H1 (cell line): ENCODE measurements around the gene SPATA31C2. TPM values are rescaled to one million over a fixed set of nuclear protein-coding genes. Genes with fewer than 3 reads are reported as not detected.

Experiments used
- CTCF ChIA-PET: fragments of 300-600 bp; sonication (Branson Sonifier 250); formaldehyde crosslinking; loops from one replicate; lab custom pipeline; 2021; ENCODE audit not compliant: partially characterized antibody; lab: Charles Lee
- POLR2A ChIA-PET: fragments of 300-600 bp; sonication (Branson Sonifier 250); formaldehyde crosslinking; loops from one replicate; lab custom pipeline; 2021; ENCODE audit warnings: inconsistent platforms; ENCODE audit not compliant: partially characterized antibody; lab: Charles Lee
- DNase-seq, 2 experiments: peaks; one replicate each; pipeline versions ENCODE4 v3.0.0 to v3.0.0-alpha.2; 2010 to 2022; ENCODE audit warnings: low spot score in 2 of 2, low read depth in 1 of 2, mixed read lengths in 1 of 2
- FAIRE-seq: peaks from 2 replicates; lab custom pipeline; 2011; peaks lifted over from hg19 to GRCh38; lab: Jason Lieb, UNC
- H2AFZ ChIP-seq: 2 replicates; pipeline ENCODE4 v1.8.1; 2012; ENCODE audit warnings: low read length, inconsistent platforms
- H2AK5ac ChIP-seq: 2 replicates; pipeline ENCODE4 v1.6.1; 2013; ENCODE audit warnings: low read depth, low read length
- H2BK120ac ChIP-seq: replicated peaks from 2 replicates; pipeline ENCODE3; 2013; ENCODE audit warnings: low read depth, low read length, inconsistent platforms
- H2BK12ac ChIP-seq: 2 replicates; pipeline ENCODE4 v1.6.1; 2013; ENCODE audit warnings: low read depth, low read length
- H2BK15ac ChIP-seq: 2 replicates; pipeline ENCODE4 v1.6.1; 2013; ENCODE audit warnings: low read length
- H2BK20ac ChIP-seq: 2 replicates; pipeline ENCODE4 v1.6.1; 2013; ENCODE audit warnings: low read length
- H2BK5ac ChIP-seq: 2 replicates; pipeline ENCODE4 v1.6.1; 2013; ENCODE audit warnings: low read depth, low read length
- H3K14ac ChIP-seq: 2 replicates; pipeline ENCODE4 v1.6.1; 2013; ENCODE audit warnings: inconsistent platforms; ENCODE audit not compliant: insufficient read length
- H3K18ac ChIP-seq: 2 replicates; pipeline ENCODE4 v1.6.1; 2013; ENCODE audit warnings: low read length; ENCODE audit errors: extremely low read depth
- H3K23ac ChIP-seq: 2 replicates; pipeline ENCODE4 v1.6.1; 2013; ENCODE audit warnings: inconsistent platforms; ENCODE audit not compliant: insufficient read length
- H3K23me2 ChIP-seq: 2 replicates; pipeline ENCODE4 v1.6.1; 2013; ENCODE audit warnings: low read depth, low read length
- H3K27ac ChIP-seq: 2 replicates; pipeline ENCODE4 v1.6.1; 2011; ENCODE audit warnings: low read depth, low read length, inconsistent platforms
- H3K27me3 ChIP-seq, 4 experiments: replicated peaks in 1 of 4; 1 replicate in 1 of 4; 2 replicates in 3 of 4; pipeline versions ENCODE4 v1.6.1 to v1.8.1; 2011 to 2013; ENCODE audit warnings: low read length in 3 of 4, mild to moderate bottlenecking in 3 of 4, inconsistent platforms in 2 of 4, mixed read lengths in 2 of 4, moderate library complexity in 1 of 4; ENCODE audit not compliant: control insufficient read depth in 3 of 4, insufficient read depth in 3 of 4; ENCODE audit errors: extremely low read depth in 1 of 4
- H3K36me3 ChIP-seq, 4 experiments: 2 replicates each; pipeline versions ENCODE4 v1.6.1 to v1.8.1; 2011 to 2013; ENCODE audit warnings: mild to moderate bottlenecking in 4 of 4, low read length in 3 of 4, moderate library complexity in 2 of 4, control low read depth in 1 of 4, inconsistent platforms in 1 of 4; ENCODE audit not compliant: insufficient read depth in 4 of 4, control insufficient read depth in 2 of 4
- H3K4ac ChIP-seq: replicated peaks from 2 replicates; pipeline ENCODE3; 2013; ENCODE audit warnings: low read length, low read depth, mixed read lengths, inconsistent platforms; ENCODE audit not compliant: insufficient read length
- H3K4me1 ChIP-seq, 4 experiments: replicated peaks in 1 of 4; 1 replicate in 1 of 4; 2 replicates in 3 of 4; pipeline versions ENCODE4 v1.6.1 to v1.8.1; 2011 to 2013; ENCODE audit warnings: low read length in 3 of 4, inconsistent platforms in 2 of 4, mixed read lengths in 1 of 4; ENCODE audit not compliant: insufficient read depth in 4 of 4, control insufficient read depth in 3 of 4
- H3K4me2 ChIP-seq, 2 experiments: 2 replicates each; pipeline versions ENCODE4 v1.6.1 to v1.8.1; 2011 to 2013; ENCODE audit warnings: low read depth in 2 of 2, low read length in 2 of 2, control low read depth in 1 of 2, inconsistent platforms in 1 of 2, mild to moderate bottlenecking in 1 of 2; ENCODE audit not compliant: insufficient read depth in 1 of 2
- H3K4me3 ChIP-seq, 4 experiments: fragments of 200-600, 300-600 bp in 1 of 4; sonication (generic), shearing (Covaris generic), sonication (Bioruptor Twin) in 1 of 4; 2 replicates each; pipeline versions ENCODE4 v1.5.1 to v1.8.1; 2011 to 2016; ENCODE audit warnings: low read length in 4 of 4, low read depth in 3 of 4, control low read depth in 2 of 4, inconsistent platforms in 2 of 4, mild to moderate bottlenecking in 2 of 4, mixed read lengths in 1 of 4, moderate library complexity in 1 of 4; ENCODE audit not compliant: insufficient read depth in 2 of 4; ENCODE audit errors: extremely low read depth in 1 of 4
- H3K56ac ChIP-seq: replicated peaks from 2 replicates; pipeline ENCODE3; 2013; ENCODE audit warnings: low read depth, mild to moderate bottlenecking, mixed read lengths, low read length, inconsistent platforms; ENCODE audit not compliant: insufficient read length
- H3K79me1 ChIP-seq: 2 replicates; pipeline ENCODE4 v1.6.1; 2013; ENCODE audit warnings: low read depth, low read length, control low read depth
- H3K79me2 ChIP-seq, 2 experiments: 2 replicates each; pipeline versions ENCODE4 v1.6.1 to v1.8.1; 2012 to 2013; ENCODE audit warnings: low read length in 2 of 2, mild to moderate bottlenecking in 2 of 2, inconsistent platforms in 1 of 2; ENCODE audit not compliant: insufficient read depth in 2 of 2, control insufficient read depth in 1 of 2
- H3K9ac ChIP-seq, 4 experiments: replicated peaks in 1 of 4; 1 replicate in 1 of 4; 2 replicates in 3 of 4; pipeline versions ENCODE4 v1.6.1 to v1.8.1; 2011 to 2013; ENCODE audit warnings: low read depth in 3 of 4, low read length in 3 of 4, control low read depth in 2 of 4, mild to moderate bottlenecking in 2 of 4, moderate library complexity in 2 of 4, inconsistent platforms in 1 of 4; ENCODE audit errors: extremely low read depth in 1 of 4
- H3K9me3 ChIP-seq, 2 experiments: 2 replicates each; pipeline versions ENCODE4 v1.6.1 to v1.8.1; 2012 to 2013; ENCODE audit warnings: mild to moderate bottlenecking in 2 of 2, moderate library complexity in 2 of 2, control low read depth in 1 of 2, inconsistent platforms in 1 of 2, low read depth in 1 of 2, low read length in 1 of 2, mixed read lengths in 1 of 2; ENCODE audit not compliant: insufficient read depth in 2 of 2
- H4K20me1 ChIP-seq, 2 experiments: replicated peaks in 1 of 2; 2 replicates each; pipeline versions ENCODE3 to v1.8.1; 2011 to 2013; ENCODE audit warnings: inconsistent platforms in 2 of 2, low read length in 2 of 2, mild to moderate bottlenecking in 1 of 2; ENCODE audit not compliant: insufficient read depth in 2 of 2, control insufficient read depth in 1 of 2
- H4K5ac ChIP-seq: 2 replicates; pipeline ENCODE4 v1.6.1; 2013; ENCODE audit warnings: low read length, low read depth, mixed read lengths, inconsistent platforms; ENCODE audit not compliant: insufficient read length
- H4K8ac ChIP-seq: 2 replicates; pipeline ENCODE4 v1.8.0; 2013; ENCODE audit warnings: mild to moderate bottlenecking, moderate library complexity, low read length, inconsistent platforms; ENCODE audit not compliant: insufficient read depth; ENCODE audit errors: extremely low read depth
- H4K91ac ChIP-seq: replicated peaks from 2 replicates; pipeline ENCODE3; 2013; ENCODE audit warnings: low read length, mixed read lengths, inconsistent platforms; ENCODE audit not compliant: insufficient read length
- CTCF ChIP-seq, 3 experiments: IDR thresholded peaks; 1 replicate in 2 of 3; 2 replicates in 1 of 3; pipeline versions ENCODE4 v1.5.1 to v1.6.1; 2011; ENCODE audit warnings: low read length in 3 of 3, mild to moderate bottlenecking in 3 of 3, inconsistent platforms in 2 of 3, low read depth in 1 of 3, moderate library complexity in 1 of 3; ENCODE audit not compliant: insufficient read depth in 1 of 3; ENCODE audit errors: control extremely low read depth in 1 of 3
- E2F6 ChIP-seq: IDR thresholded peaks from 2 replicates; pipeline ENCODE4 v1.6.1; 2012; ENCODE audit warnings: inconsistent platforms
- GABPA ChIP-seq: IDR thresholded peaks from 2 replicates; pipeline ENCODE4 v1.6.1; 2011; ENCODE audit warnings: mild to moderate bottlenecking, low read length, moderate library complexity, borderline replicate concordance; ENCODE audit not compliant: insufficient read depth
- GTF2F1 ChIP-seq: IDR thresholded peaks from 2 replicates; pipeline ENCODE4 v1.6.1; 2012; ENCODE audit warnings: low read depth, low read length, improper control_type of control experiment, borderline replicate concordance
- RAD21 ChIP-seq, 2 experiments: IDR thresholded peaks in 1 of 2; conservative IDR thresholded peaks in 1 of 2; 2 replicates each; pipeline ENCODE4 v1.6.1; 2011; ENCODE audit warnings: low read depth in 2 of 2, low read length in 2 of 2, improper control_type of control experiment in 1 of 2, inconsistent platforms in 1 of 2, mild to moderate bottlenecking in 1 of 2, moderate library complexity in 1 of 2
- RFX5 ChIP-seq: IDR thresholded peaks from 2 replicates; pipeline ENCODE4 v1.6.1; 2011; ENCODE audit warnings: low read depth, low read length, improper control_type of control experiment, borderline replicate concordance
- TBP ChIP-seq: IDR thresholded peaks from 2 replicates; pipeline ENCODE4 v1.6.1; 2011; ENCODE audit warnings: low read depth, low read length, improper control_type of control experiment
- USF2 ChIP-seq: IDR thresholded peaks from 2 replicates; pipeline ENCODE4 v1.6.1; 2011; ENCODE audit warnings: low read length, improper control_type of control experiment
- WGBS, 2 experiments: shearing (Covaris generic) in 1 of 2; methylation state at CpG; one replicate each; pipeline versions ENCODE4 v1.1.6 to v1.1.7; 2013 to 2015; ENCODE audit warnings: low lambda C conversion rate in 2 of 2, mixed read lengths in 2 of 2, inconsistent platforms in 1 of 2, low coverage in 1 of 2, missing lambda C conversion rate in 1 of 2; ENCODE audit not compliant: insufficient replicate concordance in 2 of 2, insufficient coverage in 1 of 2, insufficient read length in 1 of 2; ENCODE audit errors: extremely low coverage in 1 of 2, missing lambda C conversion rate in 1 of 2; 5-methylcytosine and 5-hydroxymethylcytosine counted together
- polyA plus RNA-seq, 7 experiments: library from polyadenylated mRNA; depleted of rRNA in 3 of 7; stranded (reverse) in 5 of 7; unstranded in 2 of 7; fragments of >200 nt in 5 of 7; fragments of 200-250 nt in 2 of 7; gene quantifications; 1 replicate in 5 of 7; 2 replicates in 1 of 7; 4 replicates in 1 of 7; pipeline versions ENCODE4 v1.2.1 to v1.2.3, GENCODE V29; 2011 to 2013; ENCODE audit warnings: missing spikeins in 2 of 7, mixed read lengths in 2 of 7
- total RNA-seq: library from RNA; stranded (reverse); fragmentation: NEBNext Ultra II Directional; extraction: Animal tissue kit (Norgen Biotek cat#: 25700); gene quantifications from 2 replicates; pipeline ENCODE4 v1.2.1, GENCODE V29; 2021

The SPATA31C2 gene
- total and polyA plus RNA-seq, 2 of the 8 experiments (the other 6 are each of a cell fraction or from before 2014, with no cell fraction given), result 0.17 to 0.20 TPM

GRCh38 chr9:88106492-88106891 is 31.8 kb downstream of the SPATA31C2 start:
- Histone ChIP-seq H2AFZ (0 out of 2 replicates have a peak overlapping the region, but pooled peaks have one; percentile 83), H3K4me3 (no peak overlapping the region), H4K8ac (no peak overlapping the region), H4K91ac (no peak overlapping the region), H3K9ac (no peak overlapping the region), H3K4me1 (peaks cover 0 to 3% (median 0%) of the 10 kb centered on the region in 4 experiments; a peak in 1 of 7 replicates), H3K23ac (no peak overlapping the region), H3K36me3 (no peaks in the 10 kb centered on the region), H2BK120ac (no peak overlapping the region), H3K79me1 (no peaks in the 10 kb centered on the region), H3K18ac (no peak overlapping the region), H3K14ac (no peak overlapping the region), H3K4me2 (no peak overlapping the region), H2BK15ac (no peak overlapping the region), H4K20me1 (no peaks in the 10 kb centered on the region), H2BK5ac (no peak overlapping the region), H3K79me2 (no peaks in the 10 kb centered on the region), H3K23me2 (no peaks in the 10 kb centered on the region), H2BK12ac (no peak overlapping the region), H2AK5ac (no peak overlapping the region), H4K5ac (no peak overlapping the region), H2BK20ac (no peak overlapping the region), H3K4ac (no peak overlapping the region), H3K9me3 (no peaks in the 10 kb centered on the region), H3K56ac (no peak overlapping the region), H3K27me3 (peaks cover 0 to 4% (median 0%) of the 10 kb centered on the region in 4 experiments; a peak in 1 of 7 replicates), H3K27ac (no peak overlapping the region)
- DNase-seq (no peak), FAIRE-seq (peak; percentile 83)
- ChIA-PET CTCF (interaction anchor here (0.8 to 1.2 kb wide), 3 partner anchors 17 to 207 kb away, joined by 3 read pairs; no protein-coding TSS in a partner anchor), POLR2A (no interaction called here)
- WGBS, 2 experiments, result 65% methylated on average over 4 of the region's 4 CpGs; no CpG with 5 or more reads in 1 of the 2 experiments
- TF ChIP-seq RAD21 (IDR thresholded peaks at IDR 0.05 in 1 of 2, conservative IDR thresholded peaks at IDR 0.05 in 1 of 2; ENCODE audit: low read depth in 2 of 2, low read length in 2 of 2), result peak; percentile 62 to 65
- TF ChIP-seq GABPA, result no peak
- peak; percentile 10 to 67 (median 40) for TF ChIP-seq CTCF (IDR thresholded peaks at IDR 0.05; ENCODE audit: control extremely low read depth in 1 of 3, insufficient read depth in 1 of 3, low read depth in 1 of 3, low read length in 3 of 3)
- no peak for TF ChIP-seq USF2
- TF ChIP-seq E2F6, result peak; percentile 62
- no peak for TF ChIP-seq RFX5
- no peak for TF ChIP-seq GTF2F1
- no peak for TF ChIP-seq TBP
